Ectodermal cell (in vitro differentiated cells): Measurements from ENCODE around the gene FAM13A.
"Not testable (repeated sequence)": the region's sequence is repeated elsewhere in the genome, so short reads cannot be mapped to it uniquely, and the experiment has no call there.

Source experiments
- H3K27ac ChIP-seq: 2 replicates; pipeline ENCODE4 v1.7.0; 2013; ENCODE audit warnings: mild to moderate bottlenecking, low read depth, low read length; ENCODE audit not compliant: insufficient read depth, poor library complexity, severe bottlenecking
- H3K27me3 ChIP-seq: 2 replicates; pipeline ENCODE4 v1.7.0; 2013; ENCODE audit warnings: mild to moderate bottlenecking, low read length; ENCODE audit not compliant: insufficient read depth, control insufficient read depth, poor library complexity, severe bottlenecking
- H3K36me3 ChIP-seq: one replicate; pipeline ENCODE4 v1.7.0; 2013; ENCODE audit warnings: low read length; ENCODE audit not compliant: control insufficient read depth, insufficient read depth
- H3K4me1 ChIP-seq: one replicate; pipeline ENCODE4 v1.7.0; 2013; ENCODE audit warnings: low read length; ENCODE audit not compliant: control insufficient read depth, insufficient read depth
- H3K4me3 ChIP-seq: 2 replicates; pipeline ENCODE4 v1.7.0; 2013; ENCODE audit warnings: low read depth, low read length, control low read depth; ENCODE audit not compliant: insufficient read depth
- H3K9me3 ChIP-seq: 2 replicates; pipeline ENCODE4 v1.7.0; 2013; ENCODE audit warnings: mild to moderate bottlenecking, low read length, moderate library complexity; ENCODE audit not compliant: control insufficient read depth
- WGBS, 2 experiments: methylation state at CpG; one replicate each; pipeline ENCODE4 v1.1.7; 2013; ENCODE audit warnings: missing lambda C conversion rate in 2 of 2; 5-methylcytosine and 5-hydroxymethylcytosine counted together

The FAM13A gene

DNA sequence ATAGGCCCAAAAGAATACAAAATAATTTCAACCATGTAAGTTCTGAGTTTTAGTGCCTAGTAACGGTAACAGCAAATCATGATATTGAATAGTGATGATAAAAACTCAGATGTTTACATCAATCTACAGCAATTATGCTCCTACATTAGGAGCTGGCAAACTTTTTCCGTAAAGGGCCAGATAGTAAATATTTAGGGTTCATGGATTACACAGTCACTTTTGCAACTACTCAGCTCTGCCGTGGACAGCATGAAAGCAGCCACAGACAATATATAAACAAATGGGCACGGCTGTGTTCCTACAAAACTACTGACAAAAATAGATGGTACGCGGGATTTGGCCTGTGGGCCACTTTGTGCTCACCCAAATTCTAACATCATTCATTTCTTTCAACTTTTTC lies 191.5 kb downstream of the FAM13A start:
- Histone ChIP-seq H3K27me3 (no peaks in the 10 kb centered on the region), H3K9me3 (no peaks in the 10 kb centered on the region), H3K27ac (no peak overlapping the region), H3K4me3 (no peak overlapping the region), H3K4me1 (no peaks in the 10 kb centered on the region), H3K36me3 (no peaks in the 10 kb centered on the region)
- WGBS, 2 experiments: 94 to 96% methylated on average over 6 of the region's 6 CpGs

DNA sequence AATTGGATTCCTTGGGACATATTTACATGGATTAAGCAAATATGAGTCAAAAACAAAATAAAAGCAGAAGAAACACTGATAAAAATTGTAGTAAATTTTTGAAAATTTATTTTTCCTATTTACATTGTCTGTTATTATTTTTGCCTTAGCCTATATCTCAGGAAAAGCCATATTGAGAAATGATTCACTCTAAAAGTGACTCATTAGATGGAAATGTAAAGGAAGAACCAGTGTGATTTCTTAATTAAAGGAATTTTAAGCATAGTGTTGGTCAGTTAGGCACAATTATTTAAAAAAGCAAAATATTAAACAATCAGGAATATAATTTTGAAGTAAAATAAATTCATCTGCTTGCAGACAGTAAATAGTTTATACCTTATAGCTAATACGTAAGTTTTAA lies 191.9 kb downstream of the FAM13A start:
- no CpG with 5 or more reads among the region's 1 CpG for whole genome bisulfite sequencing, 2 experiments
- H3K9me3 ChIP-seq: no peaks in the 10 kb centered on the region
- no peaks in the 10 kb centered on the region for H3K36me3 ChIP-seq
- H3K4me1 ChIP-seq: no peaks in the 10 kb centered on the region
- no peak overlapping the region for H3K27ac ChIP-seq
- no peak overlapping the region for H3K4me3 ChIP-seq
- no peaks in the 10 kb centered on the region for H3K27me3 ChIP-seq

DNA sequence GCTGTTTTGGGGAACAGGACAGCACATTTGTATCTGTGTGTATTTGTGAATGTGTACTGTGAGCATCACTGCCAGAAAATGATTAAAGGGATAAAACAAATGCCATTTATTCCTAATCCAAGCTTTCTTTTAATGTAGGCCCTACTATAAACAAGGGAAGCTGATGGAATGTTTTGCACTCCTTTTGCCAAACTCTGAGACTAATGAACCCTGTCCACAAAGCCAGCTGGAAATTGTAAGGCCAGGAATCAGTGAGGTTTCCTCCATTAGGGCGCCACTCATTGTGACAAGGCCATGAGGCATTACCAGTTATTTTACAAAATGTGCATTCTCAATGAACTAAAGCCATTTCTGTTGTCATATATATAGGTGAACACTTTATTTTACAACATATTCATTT lies 196.4 kb downstream of the FAM13A start:
- 89 to 92% methylated on average over 1 of the region's 1 CpG for WGBS, 2 experiments
- no peaks in the 10 kb centered on the region for H3K4me1 ChIP-seq
- no peak overlapping the region for H3K4me3 ChIP-seq
- H3K36me3 ChIP-seq: no peaks in the 10 kb centered on the region
- no peaks in the 10 kb centered on the region for H3K9me3 ChIP-seq
- H3K27ac ChIP-seq: no peak overlapping the region
- no peaks in the 10 kb centered on the region for H3K27me3 ChIP-seq

GRCh38 chr4:88859191-88859812 lies 197.7 kb downstream of the FAM13A start:
- 90 to 91% methylated on average over 3 of the region's 3 CpGs for WGBS, 2 experiments
- Histone ChIP-seq H3K4me3 (no peak overlapping the region), H3K9me3 (no peaks in the 10 kb centered on the region), H3K27me3 (no peaks in the 10 kb centered on the region), H3K27ac (no peak overlapping the region), H3K36me3 (no peaks in the 10 kb centered on the region), H3K4me1 (no peaks in the 10 kb centered on the region)

- Histone ChIP-seq H3K9me3 (no peaks in the 10 kb centered on the region), H3K27me3 (no peaks in the 10 kb centered on the region), H3K4me3 (no peak overlapping the region), H3K4me1 (no peaks in the 10 kb centered on the region), H3K36me3 (no peaks in the 10 kb centered on the region), H3K27ac (no peak overlapping the region)
- 96 to 100% methylated on average over 2 of the region's 2 CpGs for WGBS, 2 experiments
Measured at GRCh38 chr4:88858752-88859151, 198.2 kb downstream of the FAM13A start.

DNA sequence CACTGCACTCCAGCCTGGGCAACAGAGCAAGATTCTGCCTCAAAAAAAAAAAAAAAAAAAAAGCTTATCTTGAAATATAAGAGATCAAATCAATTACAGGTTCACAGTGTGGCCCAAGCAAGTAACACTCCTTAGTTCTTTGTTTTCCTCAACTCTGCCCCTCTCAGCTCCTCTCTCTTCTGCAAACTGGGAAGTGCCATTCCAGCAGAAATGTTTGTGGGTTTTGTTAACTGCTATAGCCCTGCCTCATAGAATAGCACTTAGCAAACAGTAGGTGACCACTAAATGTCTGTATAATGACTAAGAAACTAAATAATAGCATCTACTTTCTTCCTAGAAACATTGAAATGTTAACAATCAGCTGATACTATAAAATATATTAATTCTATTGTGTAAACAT lies 199.4 kb downstream of the FAM13A start:
- no peaks in the 10 kb centered on the region for H3K4me1 ChIP-seq
- no peaks in the 10 kb centered on the region for H3K27me3 ChIP-seq
- no peak overlapping the region for H3K27ac ChIP-seq
- H3K9me3 ChIP-seq: no peaks in the 10 kb centered on the region
- H3K36me3 ChIP-seq: no peaks in the 10 kb centered on the region
- no peak overlapping the region for H3K4me3 ChIP-seq

DNA sequence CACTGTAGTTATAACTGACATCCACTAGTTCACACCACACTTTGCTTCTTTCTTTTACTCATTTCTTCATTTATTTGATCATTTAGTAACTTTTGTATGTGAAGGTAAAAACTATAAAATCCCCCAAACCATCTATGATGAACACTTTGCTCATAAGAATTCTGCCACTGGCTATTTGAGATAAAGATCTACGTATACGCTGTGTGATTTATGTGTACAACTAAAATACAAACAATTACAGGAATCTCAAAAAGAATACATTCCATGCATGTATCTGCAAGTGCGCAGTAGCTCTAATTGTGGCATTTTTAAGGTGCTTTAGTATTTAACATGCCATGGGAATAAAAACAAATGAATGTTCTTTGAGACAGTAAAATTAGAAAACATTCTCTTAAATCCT lies 202.5 kb downstream of the FAM13A start:
- H3K36me3 ChIP-seq: no peaks in the 10 kb centered on the region
- 96 to 100% methylated on average over 3 of the region's 3 CpGs for WGBS, 2 experiments
- no peaks in the 10 kb centered on the region for H3K27me3 ChIP-seq
- H3K27ac ChIP-seq: no peak overlapping the region
- no peaks in the 10 kb centered on the region for H3K4me1 ChIP-seq
- H3K4me3 ChIP-seq: no peak overlapping the region
- no peaks in the 10 kb centered on the region for H3K9me3 ChIP-seq

- WGBS, 2 experiments: 94 to 96% methylated on average over 3 of the region's 3 CpGs
- not testable (repeated sequence) for H3K4me1 ChIP-seq, H3K36me3 ChIP-seq, H3K27ac ChIP-seq, H3K9me3 ChIP-seq, H3K27me3 ChIP-seq, H3K4me3 ChIP-seq
Measured at GRCh38 chr4:88853583-88853982, 203.4 kb downstream of the FAM13A start.

- no peaks in the 10 kb centered on the region for H3K9me3 ChIP-seq
- no peaks in the 10 kb centered on the region for H3K27me3 ChIP-seq
- H3K36me3 ChIP-seq: no peaks in the 10 kb centered on the region
- H3K4me3 ChIP-seq: no peak overlapping the region
- H3K27ac ChIP-seq: no peak overlapping the region
- WGBS, 2 experiments: 95 to 97% methylated on average over 3 to 4 of the region's 4 CpGs
- no peaks in the 10 kb centered on the region for H3K4me1 ChIP-seq
Measured at GRCh38 chr4:88846206-88846790, 210.7 kb downstream of the FAM13A start.

DNA sequence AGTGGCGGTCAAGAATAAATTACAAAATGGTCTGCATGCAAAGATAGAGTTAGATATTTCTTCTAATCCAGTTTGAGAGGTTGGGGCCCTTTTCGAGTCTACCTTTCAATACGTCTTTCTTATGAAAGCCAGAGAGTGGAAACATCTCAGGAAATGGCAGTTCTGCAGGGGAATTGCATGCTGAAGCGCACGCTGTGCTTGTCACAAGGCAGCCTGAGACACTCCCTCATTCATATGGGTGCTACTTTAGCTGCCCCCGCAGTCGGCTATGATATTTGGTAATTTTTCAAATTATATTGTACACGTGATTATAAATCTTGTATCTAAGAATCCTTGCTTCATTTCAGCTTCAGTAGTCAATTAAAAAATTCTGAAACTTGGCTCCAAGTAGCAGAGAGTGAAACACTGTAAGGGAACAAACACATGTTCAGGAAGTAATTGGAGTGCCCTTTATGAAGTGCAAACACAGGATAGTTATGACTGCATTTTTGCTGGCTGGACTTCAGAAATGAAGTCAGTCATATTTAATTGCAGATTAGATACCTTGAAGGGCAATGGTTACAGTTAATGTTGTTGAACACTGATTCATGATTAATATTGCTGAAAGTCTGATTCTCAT lies 213.8 kb downstream of the FAM13A start:
- WGBS, 2 experiments: 71% methylated on average over 5 to 8 of the region's 8 CpGs
- Histone ChIP-seq H3K4me3 (no peak overlapping the region), H3K9me3 (no peaks in the 10 kb centered on the region), H3K4me1 (no peaks in the 10 kb centered on the region), H3K27me3 (no peaks in the 10 kb centered on the region), H3K36me3 (no peaks in the 10 kb centered on the region), H3K27ac (no peak overlapping the region)
